Activated CD4-positive, alpha-beta T cell treated with anti-CD3 and anti-CD28 coated beads for 36 hours (primary cell): ENCODE data around the gene ZNF32. TPM values are rescaled to one million over a fixed set of nuclear protein-coding genes. Genes with fewer than 3 reads are reported as not detected.

Experiments
- ATAC-seq: fragments of 200-7000 bp; cut with Tn5 transposase; one replicate; pipeline ENCODE4 v1.10.0; 2021; ENCODE audit warnings: mild to moderate bottlenecking, moderate library complexity
- CTCF ChIA-PET: fragments of 350-600 bp; sonication (Branson Sonifier 250); formaldehyde crosslinking; loops from one replicate; lab custom pipeline; 2021; ENCODE audit warnings: antibody characterized with exemption; lab: Charles Lee
- POLR2A ChIA-PET: fragments of 350-600 bp; sonication (Branson Sonifier 250); formaldehyde crosslinking; loops from one replicate; lab custom pipeline; 2021; ENCODE audit warnings: antibody characterized with exemption, inconsistent platforms; lab: Charles Lee
- DNase-seq: peaks from one replicate; pipeline ENCODE4 v3.0.0-alpha.2; 2020
- H3K27ac Mint-ChIP-seq: one replicate; pipeline ENCODE4 v1.8.0; 2021; ENCODE audit warnings: mixed read lengths
- H3K27me3 Mint-ChIP-seq: one replicate; pipeline ENCODE4 v1.8.0; 2021; ENCODE audit warnings: mixed read lengths
- H3K36me3 Mint-ChIP-seq: one replicate; pipeline ENCODE4 v1.8.0; 2021; ENCODE audit warnings: low read depth, mixed read lengths
- H3K4me1 Mint-ChIP-seq: one replicate; pipeline ENCODE4 v1.8.0; 2021; ENCODE audit warnings: mixed read lengths
- H3K4me3 Mint-ChIP-seq: one replicate; pipeline ENCODE4 v1.8.0; 2021; ENCODE audit warnings: mild to moderate bottlenecking, moderate library complexity, mixed read lengths
- H3K9me3 Mint-ChIP-seq: one replicate; pipeline ENCODE4 v1.8.0; 2021; ENCODE audit warnings: low read depth, mixed read lengths
- intact Hi-C, 2 experiments: fragments of 100-400 bp; cut with DNase I in 1 of 2; cut with micrococcal nuclease in 1 of 2; formaldehyde crosslinking; loops; one replicate each; pipeline versions ENCODE4 v1.14.2 to v1.15.1; 2022 to 2024; cut with DNase I, micrococcal nuclease
- total RNA-seq, 2 experiments: library from RNA; stranded (reverse); gene quantifications; one replicate each; pipeline ENCODE4 v1.2.3, GENCODE V29; 2021

ZNF32 gene
- total RNA-seq, 2 experiments from 2014 or later, result 14.1 to 15.2 TPM

- intact Hi-C loops, result no loop called here
- Mint-ChIP-seq H3K4me3 (no peak overlapping the region), H3K4me1 (peaks cover 6% of the 10 kb centered on the region), H3K36me3 (no peaks in the 10 kb centered on the region), H3K27ac (no peak overlapping the region), H3K9me3 (no peaks in the 10 kb centered on the region), H3K27me3 (peaks cover 36% of the 10 kb centered on the region)
- DNase-seq (peak; percentile 29), ATAC-seq (peak; percentile 36)
- ChIA-PET POLR2A (interaction anchor here (0.6 kb wide), 1 partner anchor 90 kb away, joined by 3 read pairs; no protein-coding TSS in a partner anchor), CTCF (interaction anchor here (0.7 kb wide), 1 partner anchor 19 kb away, joined by 3 read pairs; no protein-coding TSS in a partner anchor)
Observed at GRCh38 chr10:43667317-43667731, 18.6 kb upstream of the ZNF32 start.

DNA sequence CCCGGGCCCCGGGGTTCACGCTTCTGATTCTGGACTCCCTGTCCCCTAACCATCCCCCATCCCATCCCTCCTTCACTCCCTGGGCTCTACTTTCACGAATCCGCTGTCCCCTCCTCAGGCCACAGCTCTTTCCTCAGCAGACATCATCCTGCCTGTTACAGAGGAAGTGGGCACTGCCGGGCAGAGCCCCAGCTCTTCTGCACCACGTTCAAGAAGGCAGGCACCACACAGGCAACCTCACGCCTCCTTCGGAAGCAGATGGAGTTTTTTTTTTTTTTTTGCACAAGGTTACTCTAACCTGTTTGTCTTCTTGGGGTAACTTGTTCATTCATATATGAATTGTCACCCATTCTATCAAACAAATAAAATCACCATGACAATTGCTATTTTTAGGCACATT lies 17.9 kb upstream of the ZNF32 start:
- intact Hi-C loops, result no loop called here
- H3K4me1 Mint-ChIP-seq, result peaks cover 5% of the 10 kb centered on the region
- POLR2A ChIA-PET, result interaction anchor here (0.6 kb wide), 1 partner anchor 90 kb away, joined by 3 read pairs; no protein-coding TSS in a partner anchor

DNA sequence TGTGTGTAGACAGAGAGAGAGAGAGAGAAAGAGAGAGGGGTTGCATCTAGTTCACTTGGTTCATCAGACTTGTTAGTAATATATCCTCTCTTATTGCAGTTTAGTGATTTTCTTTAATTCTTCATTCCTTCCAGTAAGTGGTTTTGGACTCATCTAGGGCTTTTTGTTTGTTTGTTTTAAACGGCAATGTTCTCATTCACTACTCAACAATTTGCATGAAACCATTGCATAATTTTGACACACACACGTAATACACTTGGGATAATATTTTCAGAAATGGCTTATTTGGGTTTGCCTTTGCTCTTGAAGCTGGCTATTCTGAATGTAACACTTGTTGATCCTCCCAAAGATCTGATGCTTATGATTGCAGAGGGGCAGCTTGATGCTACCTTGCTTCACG lies 16.4 kb upstream of the ZNF32 start:
- no peaks in the 10 kb centered on the region for H3K36me3 Mint-ChIP-seq
- no peak overlapping the region for H3K4me3 Mint-ChIP-seq
- intact Hi-C loops, result no loop called here
- H3K27ac Mint-ChIP-seq, result no peak overlapping the region
- ChIA-PET CTCF (no interaction called here), POLR2A (no interaction called here)
- H3K9me3 Mint-ChIP-seq, result peaks cover 3% of the 10 kb centered on the region
- peaks cover 30% of the 10 kb centered on the region for H3K27me3 Mint-ChIP-seq
- DNase-seq, result no peak
- no peak for ATAC-seq
- peaks cover 4% of the 10 kb centered on the region for H3K4me1 Mint-ChIP-seq

More for the DNA sequence above, 17.9 kb upstream of the ZNF32 start:
- no peak overlapping the region for H3K4me3 Mint-ChIP-seq
- H3K27ac Mint-ChIP-seq, result no peak overlapping the region
- peaks cover 36% of the 10 kb centered on the region for H3K27me3 Mint-ChIP-seq
- DNase-seq (no peak), ATAC-seq (no peak)
- H3K9me3 Mint-ChIP-seq, result peaks cover 3% of the 10 kb centered on the region
- CTCF ChIA-PET, result interaction anchor here (0.7 kb wide), 1 partner anchor 19 kb away, joined by 3 read pairs; no protein-coding TSS in a partner anchor
- no peaks in the 10 kb centered on the region for H3K36me3 Mint-ChIP-seq

GRCh38 chr10:43658227-43658626 lies 9.5 kb upstream of the ZNF32 start:
- DNase-seq (no peak), ATAC-seq (no peak)
- Mint-ChIP-seq H3K36me3 (no peaks in the 10 kb centered on the region), H3K9me3 (peaks cover 3% of the 10 kb centered on the region), H3K27me3 (peaks cover 11% of the 10 kb centered on the region), H3K4me3 (no peak overlapping the region), H3K4me1 (no peaks in the 10 kb centered on the region), H3K27ac (no peak overlapping the region)
- intact Hi-C loops, result no loop called here
- POLR2A ChIA-PET, result no interaction called here
- CTCF ChIA-PET, result interaction anchor here (0.6 kb wide), 1 partner anchor 18 kb away, joined by 3 read pairs; no protein-coding TSS in a partner anchor

DNA sequence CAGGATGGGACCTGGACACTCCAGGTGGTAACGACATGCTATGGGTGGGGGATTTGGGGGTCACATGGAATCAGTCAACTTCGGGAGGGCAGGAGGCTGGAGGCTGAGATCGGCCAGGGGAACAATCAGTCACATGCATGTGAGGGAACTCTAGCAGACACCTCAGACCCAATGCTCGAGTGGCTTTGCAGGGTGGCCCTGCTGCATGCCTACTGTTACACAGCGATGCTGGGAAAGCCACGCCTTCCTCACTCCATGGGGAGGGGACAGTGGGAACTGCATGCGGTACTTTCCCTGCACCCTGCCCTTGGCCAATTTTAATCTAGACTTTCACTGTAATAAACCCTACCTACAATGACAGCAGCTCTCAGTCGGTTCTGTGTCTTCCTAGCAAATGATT lies 6.6 kb upstream of the ZNF32 start:
- POLR2A ChIA-PET, result no interaction called here

GRCh38 chr10:43653746-43654145 lies 5.1 kb upstream of the ZNF32 start:
- ChIA-PET POLR2A (interaction anchor here (0.6 kb wide), 1 partner anchor 45 kb away, joined by 3 read pairs; no protein-coding TSS in a partner anchor), CTCF (no interaction called here)
- no peaks in the 10 kb centered on the region for H3K36me3 Mint-ChIP-seq
- intact Hi-C loops, result no loop called here
- peaks cover 6% of the 10 kb centered on the region for H3K4me1 Mint-ChIP-seq
- H3K27me3 Mint-ChIP-seq, result peaks cover 8% of the 10 kb centered on the region
- no peak overlapping the region for H3K27ac Mint-ChIP-seq
- ATAC-seq (no peak), DNase-seq (no peak)
- H3K4me3 Mint-ChIP-seq, result no peak overlapping the region
- no peaks in the 10 kb centered on the region for H3K9me3 Mint-ChIP-seq

More for the DNA sequence above, 6.6 kb upstream of the ZNF32 start:
- ATAC-seq, result no peak
- Mint-ChIP-seq H3K9me3 (no peaks in the 10 kb centered on the region), H3K4me1 (no peaks in the 10 kb centered on the region), H3K36me3 (no peaks in the 10 kb centered on the region), H3K4me3 (no peak overlapping the region), H3K27me3 (peaks cover 8% of the 10 kb centered on the region), H3K27ac (no peak overlapping the region)
- intact Hi-C loops, result no loop called here
- DNase-seq, result no peak
- CTCF ChIA-PET, result no interaction called here

- Mint-ChIP-seq H3K4me1 (peaks cover 14% of the 10 kb centered on the region), H3K4me3 (peak overlapping the region; percentile 79), H3K27ac (peak overlapping the region; percentile 88), H3K27me3 (peaks cover 3% of the 10 kb centered on the region), H3K36me3 (peaks cover 35% of the 10 kb centered on the region), H3K9me3 (peaks cover 22% of the 10 kb centered on the region)
- DNase-seq (no peak), ATAC-seq (peak; percentile 7)
- ChIA-PET POLR2A (interaction anchor here (0.9 kb wide), 1 partner anchor 54 kb away, joined by 4 read pairs; no protein-coding TSS in a partner anchor), CTCF (interaction anchor here (1.0 to 1.4 kb wide), 3 partner anchors 36 to 76 kb away, joined by 3 to 8 read pairs (median 5); partner anchors contain the start of gene ZNF485)
- intact Hi-C loops, result loop anchor here in 1 of 2 experiments (2.0 to 5.0 kb wide), 2 partner anchors 42 to 77 kb away; partner anchors contain the start of genes ZNF239 and ZNF485
Observed at GRCh38 chr10:43649185-43649523, 473 bp upstream of the ZNF32 start.

GRCh38 chr10:43648095-43648397 lies 635 bp downstream of the ZNF32 start:
- Mint-ChIP-seq H3K36me3 (peaks cover 46% of the 10 kb centered on the region), H3K27me3 (peaks cover 3% of the 10 kb centered on the region), H3K9me3 (peaks cover 28% of the 10 kb centered on the region), H3K4me3 (peak overlapping the region; percentile 79), H3K27ac (peak overlapping the region; percentile 87), H3K4me1 (peaks cover 14% of the 10 kb centered on the region)
- intact Hi-C loops, result loop anchor here (1.0 to 5.0 kb wide), 5 partner anchors 41 to 1096 kb away; partner anchors contain the start of genes ZNF239 (in 2 of the 2) and ZNF485 (in 2 of the 2)
- DNase-seq (no peak), ATAC-seq (no peak)
- ChIA-PET CTCF (interaction anchor here (1.1 to 1.6 kb wide), 2 partner anchors 41 to 42 kb away, joined by 4 to 5 read pairs; partner anchors contain the start of gene ZNF485), POLR2A (no interaction called here)

DNA sequence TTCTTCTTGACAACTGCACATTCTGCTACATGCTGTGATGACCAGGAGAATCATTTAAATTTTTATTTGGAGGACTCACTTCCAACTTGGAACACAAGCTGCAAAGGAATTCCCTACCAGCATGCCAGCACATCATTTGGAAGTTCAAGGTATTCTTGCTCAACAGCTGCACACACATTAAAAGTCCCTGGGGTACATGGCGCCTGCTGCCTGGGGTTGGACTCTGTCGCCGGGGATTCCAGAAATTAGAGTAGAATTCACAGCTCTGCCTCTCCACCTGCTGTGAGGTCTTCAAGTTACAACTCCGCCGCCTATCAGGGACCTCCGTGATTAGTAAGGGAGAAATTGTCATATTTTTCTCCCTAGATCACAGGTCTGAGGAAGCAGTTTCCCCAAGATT lies 1.1 kb downstream of the ZNF32 start:
- CTCF ChIA-PET, result interaction anchor here (1.6 kb wide), 1 partner anchor 42 kb away, joined by 4 read pairs; no protein-coding TSS in a partner anchor

GRCh38 chr10:43645866-43646265 lies 2.8 kb downstream of the ZNF32 start:
- intact Hi-C loops, result loop anchor here in 1 of 2 experiments (5.0 kb wide), 1 partner anchor 74 kb away; the partner anchor contains the start of gene ZNF239
- POLR2A ChIA-PET, result no interaction called here
- no peak overlapping the region for H3K4me3 Mint-ChIP-seq
- ATAC-seq (no peak), DNase-seq (no peak)
- CTCF ChIA-PET, result no interaction called here
- H3K4me1 Mint-ChIP-seq, result peaks cover 14% of the 10 kb centered on the region
- H3K27me3 Mint-ChIP-seq, result no peaks in the 10 kb centered on the region
- H3K9me3 Mint-ChIP-seq, result peaks cover 30% of the 10 kb centered on the region
- no peak overlapping the region for H3K27ac Mint-ChIP-seq
- peaks cover 58% of the 10 kb centered on the region for H3K36me3 Mint-ChIP-seq

More for the DNA sequence above, 1.1 kb downstream of the ZNF32 start:
- intact Hi-C loops, result loop anchor here in 1 of 2 experiments (5.0 kb wide), 1 partner anchor 75 kb away; the partner anchor contains the start of gene ZNF239
- DNase-seq (no peak), ATAC-seq (no peak)
- H3K4me1 Mint-ChIP-seq, result peaks cover 14% of the 10 kb centered on the region
- POLR2A ChIA-PET, result no interaction called here
- H3K36me3 Mint-ChIP-seq, result peaks cover 50% of the 10 kb centered on the region
- H3K4me3 Mint-ChIP-seq, result peak overlapping the region; percentile 79
- no peaks in the 10 kb centered on the region for H3K27me3 Mint-ChIP-seq
- H3K9me3 Mint-ChIP-seq, result peaks cover 30% of the 10 kb centered on the region
- H3K27ac Mint-ChIP-seq, result peak overlapping the region; percentile 87

DNA sequence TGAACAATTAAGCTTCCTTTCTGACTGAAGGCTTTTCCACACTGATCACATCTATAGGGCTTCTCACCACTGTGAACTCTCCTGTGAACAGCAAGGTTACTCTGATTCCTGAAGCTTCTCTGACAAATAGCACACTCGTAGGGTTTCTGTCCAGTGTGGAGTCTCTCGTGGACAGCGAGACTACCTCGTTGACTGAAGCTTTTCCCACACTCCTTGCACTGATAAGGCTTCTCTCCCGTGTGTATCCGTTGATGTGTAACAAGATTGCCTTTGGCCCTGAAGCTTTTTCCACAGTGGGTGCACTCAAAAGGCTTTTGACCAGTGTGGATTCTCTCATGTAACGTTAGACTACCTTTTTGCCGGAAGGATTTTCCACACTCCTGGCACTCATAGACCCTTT lies 4.4 kb downstream of the ZNF32 start:
- H3K27me3 Mint-ChIP-seq, result no peaks in the 10 kb centered on the region
- H3K4me3 Mint-ChIP-seq, result no peak overlapping the region
- peaks cover 12% of the 10 kb centered on the region for H3K4me1 Mint-ChIP-seq
- peaks cover 35% of the 10 kb centered on the region for H3K9me3 Mint-ChIP-seq
- intact Hi-C loops, result no loop called here
- CTCF ChIA-PET, result no interaction called here
- H3K27ac Mint-ChIP-seq, result no peak overlapping the region
- DNase-seq (no peak), ATAC-seq (no peak)
- POLR2A ChIA-PET, result no interaction called here
- peaks cover 58% of the 10 kb centered on the region for H3K36me3 Mint-ChIP-seq

DNA sequence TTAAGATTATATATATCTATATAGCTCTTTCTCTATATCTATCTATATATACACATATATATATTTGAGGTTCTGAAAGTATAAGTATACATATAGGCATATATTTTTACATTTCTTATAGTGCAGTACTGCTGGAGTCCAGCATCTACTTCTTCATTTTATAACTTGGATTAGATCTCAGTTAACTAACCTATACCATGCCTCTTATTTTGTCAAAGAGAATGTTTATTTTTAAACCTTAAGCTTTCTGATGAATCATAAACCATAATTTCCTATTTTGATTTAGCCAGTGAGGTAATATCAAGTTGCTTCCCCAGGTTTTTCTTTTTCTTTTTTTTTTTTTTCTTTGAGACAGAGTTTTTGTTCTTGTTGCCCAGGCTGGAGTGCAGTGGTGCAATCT lies 8.1 kb downstream of the ZNF32 start:
- ChIA-PET POLR2A (interaction anchor here (0.6 kb wide), 1 partner anchor 152 kb away, joined by 3 read pairs; no protein-coding TSS in a partner anchor), CTCF (interaction anchor here (0.5 to 0.9 kb wide), 3 partner anchors 8 to 65 kb away, joined by 3 to 4 read pairs (median 3); no protein-coding TSS in a partner anchor)
- H3K4me1 Mint-ChIP-seq, result no peaks in the 10 kb centered on the region
- H3K27ac Mint-ChIP-seq, result no peak overlapping the region
- intact Hi-C loops, result no loop called here
- DNase-seq, result no peak
- no peak for ATAC-seq
- H3K36me3 Mint-ChIP-seq, result peaks cover 38% of the 10 kb centered on the region
- H3K9me3 Mint-ChIP-seq, result peaks cover 25% of the 10 kb centered on the region
- H3K27me3 Mint-ChIP-seq, result no peaks in the 10 kb centered on the region
- H3K4me3 Mint-ChIP-seq, result no peak overlapping the region
